ENCODE results near the gene ATP4B.

ATP4B gene

DNA sequence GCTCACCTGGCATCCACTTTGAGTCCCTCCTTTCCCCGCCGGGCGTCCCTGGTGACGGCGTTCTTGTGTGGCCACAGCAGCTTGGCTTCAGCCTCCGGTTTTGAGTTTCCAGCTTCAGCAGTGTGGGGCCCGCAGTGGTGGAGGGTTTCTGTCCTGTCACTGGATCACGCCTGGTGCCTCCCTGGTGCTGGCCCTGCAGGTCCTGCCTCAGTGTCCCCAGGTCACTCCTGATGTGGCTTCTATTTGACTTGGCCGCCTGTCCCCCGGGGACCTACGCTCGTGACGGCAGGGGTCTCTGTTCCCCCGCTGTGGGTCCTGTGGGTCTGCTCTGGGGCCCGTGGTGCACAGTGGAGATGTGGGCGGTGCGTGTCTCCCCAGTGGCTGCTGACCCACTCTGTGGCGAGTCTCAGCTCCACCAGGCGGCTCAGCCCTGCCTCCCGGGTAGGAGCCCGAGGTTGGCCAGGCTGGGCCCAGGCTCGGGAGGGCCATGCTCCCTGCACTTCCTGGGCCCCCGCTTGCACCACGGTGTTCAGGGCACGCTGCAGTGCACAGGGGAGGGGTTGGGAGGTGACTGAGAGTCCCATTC lies 1.9 kb downstream of the ATP4B start:
- no peak for DNase-seq

- no peak for DNase-seq
These were observed 2.5 kb downstream of the ATP4B start for GRCh38 chr13:113655346-113656002.

DNA sequence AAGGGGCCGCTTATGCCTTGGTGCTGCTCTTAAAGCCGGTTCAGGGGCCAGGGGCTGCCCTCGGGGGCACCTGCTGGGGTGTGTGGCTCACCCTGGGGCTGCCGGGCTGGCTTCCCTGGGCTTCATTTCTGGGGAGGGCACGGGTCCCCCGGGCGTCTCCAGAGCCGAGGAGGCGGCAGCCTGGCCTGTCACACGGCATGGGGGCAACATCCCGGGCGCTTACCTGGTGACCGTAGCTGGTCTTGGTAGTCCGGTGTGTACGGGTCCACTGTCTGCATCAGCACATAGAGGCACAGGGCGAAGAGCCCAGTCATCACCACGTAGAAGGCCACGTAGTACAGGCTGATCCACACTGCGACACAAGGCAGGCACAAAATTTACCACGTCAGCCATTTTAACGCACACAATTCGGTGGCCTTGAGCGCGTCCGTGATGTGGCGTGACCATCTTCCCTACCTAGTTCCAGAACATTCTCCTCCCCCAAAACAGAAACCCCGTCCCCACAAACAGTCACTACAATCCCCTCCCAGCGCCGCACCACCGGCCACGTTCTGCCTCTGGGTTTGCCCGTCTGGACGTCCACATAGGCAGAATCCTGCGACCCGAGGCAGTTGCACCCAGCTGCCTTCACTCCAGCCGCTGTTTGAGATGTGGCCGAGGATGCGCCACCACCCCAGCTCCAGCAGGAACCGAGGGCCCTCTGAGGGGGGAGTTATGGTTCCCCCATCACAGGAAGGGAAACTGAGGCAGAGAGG lies 3.2 kb downstream of the ATP4B start:
- DNase-seq, result no peak

- no peak for DNase-seq
These were observed 3.8 kb downstream of the ATP4B start for GRCh38 chr13:113654175-113654560.

DNA sequence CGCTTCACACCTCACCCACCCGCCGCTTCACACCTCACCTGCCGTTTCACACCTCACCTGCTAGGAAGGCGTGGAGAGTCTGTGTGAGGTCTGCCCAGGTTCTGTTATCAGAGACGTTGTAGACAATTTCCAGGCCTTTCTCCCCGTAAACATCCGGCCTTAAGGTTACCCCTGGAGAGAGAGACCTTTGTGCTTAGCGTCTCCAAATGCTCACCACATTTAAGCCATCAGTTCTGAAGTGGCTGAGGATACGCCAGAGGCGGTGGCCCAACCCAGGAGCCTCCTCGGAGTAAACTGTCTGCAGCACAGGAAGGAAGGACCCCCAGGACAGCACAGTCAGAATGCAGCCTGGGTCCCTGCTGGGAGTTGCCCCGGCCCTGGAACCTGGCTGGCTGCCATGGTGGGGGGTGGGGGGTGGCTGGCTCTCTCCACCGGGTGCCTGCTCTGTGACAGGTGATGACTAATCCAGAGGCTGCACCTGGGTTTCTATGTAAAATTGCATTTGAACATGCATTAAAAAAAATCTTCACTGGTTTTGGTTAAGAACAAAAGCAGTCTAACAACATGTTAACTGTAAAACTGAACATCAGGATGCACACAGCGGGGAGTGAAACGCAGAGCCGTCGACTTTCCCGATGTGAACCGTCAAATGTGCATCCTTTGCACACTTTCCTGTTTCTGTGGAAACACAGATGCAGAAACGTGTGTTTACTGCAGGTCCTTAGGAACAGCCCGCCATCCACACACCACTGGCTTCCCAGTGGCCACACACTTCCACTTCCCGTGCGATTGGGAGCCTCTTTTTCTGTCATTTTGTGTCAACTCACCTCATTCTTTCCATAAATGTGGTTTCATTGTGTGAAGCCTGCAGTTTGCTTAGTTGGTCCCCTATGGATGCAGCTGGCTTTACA lies 4.5 kb downstream of the ATP4B start:
- no peak for DNase-seq

DNA sequence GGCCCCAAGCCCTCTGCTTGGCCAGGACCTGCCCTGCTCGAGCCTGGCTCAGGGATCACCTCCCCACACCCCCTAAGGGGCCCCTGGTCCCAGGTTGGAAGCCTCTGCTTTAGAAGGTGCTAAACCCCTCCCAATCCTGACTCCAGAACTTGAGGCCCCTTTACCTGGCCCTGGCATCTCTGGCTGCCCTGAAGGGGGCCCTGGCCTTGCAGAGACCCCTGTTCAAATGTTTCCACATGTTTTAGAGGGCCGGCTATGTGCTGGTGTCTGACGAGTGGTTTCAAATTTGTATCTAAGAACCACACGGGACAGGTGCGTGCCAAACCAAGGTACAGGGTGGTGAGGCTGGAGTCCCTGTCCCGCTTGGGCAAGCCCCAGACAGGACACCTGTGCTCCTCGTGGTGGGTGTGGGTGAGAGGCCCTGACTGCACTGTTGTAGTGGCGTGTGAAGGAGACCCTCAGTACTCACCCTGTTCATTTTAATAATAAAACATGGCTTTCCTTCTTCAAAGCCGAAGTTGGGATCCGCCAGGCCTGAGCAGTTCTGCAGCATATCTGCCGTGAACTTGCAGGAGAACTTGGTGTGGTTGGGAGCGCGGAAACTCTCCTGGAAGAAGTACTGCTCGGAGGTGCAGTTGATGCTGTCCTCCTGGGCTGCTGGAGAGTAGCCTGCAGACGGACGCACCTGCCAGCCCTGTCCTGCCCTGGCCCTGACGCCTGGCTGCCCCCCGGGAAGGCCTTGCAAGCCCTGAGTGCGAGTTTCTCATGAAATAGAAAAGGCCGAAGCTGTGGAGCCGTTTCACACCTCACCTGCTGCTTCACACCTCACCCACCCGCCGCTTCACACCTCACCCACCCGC lies 5.4 kb downstream of the ATP4B start:
- no peak for DNase-seq

DNA sequence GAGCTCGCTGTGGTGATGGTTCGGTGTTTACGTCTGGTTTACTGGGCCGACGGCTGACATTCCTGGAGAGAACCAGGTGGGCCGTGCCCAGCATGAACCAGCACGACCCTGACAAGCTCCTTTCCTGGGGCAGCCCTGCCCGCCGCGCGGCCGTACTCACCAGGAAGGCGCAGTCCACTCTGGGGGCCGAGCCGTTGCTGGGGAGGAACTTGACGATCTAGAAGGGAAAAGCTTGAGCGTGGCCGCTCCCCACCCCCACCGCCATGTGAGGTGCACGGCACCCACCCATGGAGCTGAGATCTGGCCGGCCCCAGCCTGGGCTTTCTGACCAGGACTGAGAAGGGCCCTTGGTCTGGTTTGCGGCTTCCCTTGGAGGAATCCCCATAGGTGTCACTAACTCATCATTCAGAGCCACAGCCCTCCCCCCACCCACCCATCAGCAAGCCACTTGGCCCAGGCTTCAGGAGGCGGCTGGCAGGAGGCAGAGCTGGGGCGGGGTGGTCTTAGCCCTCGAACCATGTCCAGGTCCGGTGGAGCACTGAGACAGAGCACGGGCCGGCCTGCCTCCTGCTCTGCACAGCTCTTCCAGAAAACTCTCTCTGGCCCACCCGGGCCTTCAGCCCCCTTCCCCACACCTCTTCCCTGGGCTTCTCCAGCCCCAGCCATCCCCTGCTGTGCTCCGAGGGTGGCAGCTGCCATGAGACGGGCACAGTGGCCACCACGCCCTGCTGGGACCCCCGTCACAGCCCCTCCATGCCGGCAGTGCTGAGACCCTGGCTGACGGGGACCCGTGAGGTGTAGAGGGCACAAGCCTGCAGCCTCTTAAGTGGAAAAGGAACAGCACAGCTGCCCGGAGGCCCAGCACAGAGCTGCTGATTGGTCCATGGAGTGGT lies 6.2 kb downstream of the ATP4B start:
- DNase-seq, result no peak

DNA sequence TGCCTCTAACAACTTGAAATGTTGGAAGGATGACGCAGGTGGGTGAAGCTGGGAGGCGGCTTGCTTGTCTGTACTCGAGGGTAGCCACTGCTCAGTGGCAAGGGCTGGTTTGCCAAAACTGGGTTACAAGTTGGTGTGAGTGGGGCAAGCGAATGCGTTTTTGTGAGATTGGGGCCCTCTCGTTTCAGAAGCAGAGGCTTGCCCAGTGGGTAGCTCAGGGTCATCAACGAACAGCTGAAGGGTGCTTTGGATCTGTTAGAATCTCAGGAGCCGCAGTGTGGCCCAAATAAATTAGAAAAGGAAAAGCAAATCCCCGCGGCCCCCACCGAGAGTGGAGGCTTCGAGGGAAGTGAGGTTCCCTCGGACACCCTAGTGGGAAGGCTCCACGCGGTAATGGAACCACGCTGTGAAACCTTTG lies 7.3 kb downstream of the ATP4B start:
- no peak for DNase-seq

GRCh38 chr13:113650275-113650674 lies 7.7 kb downstream of the ATP4B start:
- DNase-seq, result no peak

GRCh38 chr13:113649212-113649611 lies 8.8 kb downstream of the ATP4B start:
- no peak for DNase-seq

- no peak for DNase-seq
These were observed 9.8 kb downstream of the ATP4B start for GRCh38 chr13:113648216-113648610.

DNA sequence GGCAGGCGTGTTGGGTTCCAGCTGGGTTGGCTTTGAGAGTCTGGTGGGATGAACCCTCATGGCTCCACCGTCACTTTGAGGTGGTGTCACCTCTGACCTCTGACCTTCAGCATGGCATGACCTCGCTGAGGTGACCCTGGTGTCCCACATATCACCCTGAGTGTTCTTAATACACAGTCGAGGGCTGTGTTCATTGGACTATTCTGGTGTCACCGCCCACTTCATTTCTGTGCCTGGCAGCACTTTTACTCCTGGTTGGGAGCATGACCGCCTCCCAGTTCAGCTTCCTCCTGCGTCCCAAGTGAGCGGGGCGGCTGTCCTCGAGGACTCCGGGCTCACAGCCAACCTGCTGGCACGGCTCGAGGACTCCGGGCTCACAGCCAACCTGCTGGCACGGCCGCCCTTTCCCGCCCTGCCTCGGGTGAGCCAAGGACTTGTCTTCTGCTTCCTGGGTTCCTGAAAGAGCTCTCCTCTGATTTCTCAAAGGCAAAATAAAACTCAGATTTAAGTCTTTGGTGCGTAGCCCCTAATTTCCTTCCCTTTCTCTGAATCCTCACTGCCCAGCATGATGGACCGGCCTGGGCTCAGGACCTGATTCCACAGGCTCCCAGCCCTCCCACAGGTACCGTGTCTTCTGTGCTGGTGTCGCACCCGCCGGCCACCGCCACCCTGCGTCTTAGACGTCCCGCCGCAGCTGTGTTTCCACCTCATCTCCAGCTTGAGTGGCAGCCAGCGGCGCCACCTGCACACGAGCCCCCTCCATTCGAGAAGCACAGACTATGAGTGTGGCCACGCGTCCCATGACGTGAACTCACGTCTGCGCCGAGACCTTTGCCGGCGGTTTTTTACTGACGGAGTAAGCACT lies 10.4 kb downstream of the ATP4B start:
- DNase-seq, result no peak

DNA sequence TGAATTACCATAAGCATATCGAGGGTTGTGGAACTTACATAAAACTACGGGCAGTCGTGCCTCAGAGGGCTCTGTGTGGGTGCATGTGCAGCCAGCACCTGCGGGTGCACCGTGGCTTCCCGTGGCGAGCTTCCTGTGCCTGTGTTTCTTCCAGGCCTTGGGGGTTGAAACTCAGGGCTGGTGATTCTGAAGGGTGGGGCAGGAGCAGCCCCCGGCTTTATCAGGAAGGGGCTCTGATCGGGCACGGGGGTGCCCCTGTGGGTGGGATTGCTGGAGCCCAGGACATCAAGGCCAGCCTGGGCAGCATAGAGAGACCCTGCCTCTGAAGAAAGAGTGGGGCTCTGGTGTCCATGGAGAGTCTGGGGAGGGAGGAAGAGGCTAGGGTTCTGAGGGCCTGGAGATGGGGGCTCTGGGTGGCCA lies 11.1 kb downstream of the ATP4B start:
- no peak for DNase-seq

GRCh38 chr13:113646376-113646775 lies 11.6 kb downstream of the ATP4B start:
- no peak for DNase-seq

DNA sequence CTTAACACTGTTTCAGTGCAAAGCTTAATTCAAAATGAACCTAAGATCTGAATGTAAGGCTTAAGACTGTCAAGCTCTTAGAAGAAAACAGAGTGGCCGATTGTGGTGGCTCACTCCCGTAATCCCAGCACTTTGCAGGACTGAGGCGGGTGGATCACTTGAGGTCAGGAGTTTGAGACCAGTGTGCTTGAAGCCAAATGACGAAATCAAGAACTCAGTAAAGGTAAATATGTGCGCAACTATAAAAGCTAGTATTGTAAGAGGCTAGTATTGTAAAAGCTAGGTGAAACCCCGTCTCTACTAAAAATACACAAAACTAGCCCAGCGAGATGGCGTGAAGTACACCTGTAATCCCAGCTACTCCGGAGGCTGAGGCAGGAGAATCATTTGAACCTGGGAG lies 12.7 kb downstream of the ATP4B start:
- DNase-seq, result no peak

- DNase-seq, result no peak
These were observed 13.2 kb downstream of the ATP4B start for GRCh38 chr13:113644800-113645199.

DNA sequence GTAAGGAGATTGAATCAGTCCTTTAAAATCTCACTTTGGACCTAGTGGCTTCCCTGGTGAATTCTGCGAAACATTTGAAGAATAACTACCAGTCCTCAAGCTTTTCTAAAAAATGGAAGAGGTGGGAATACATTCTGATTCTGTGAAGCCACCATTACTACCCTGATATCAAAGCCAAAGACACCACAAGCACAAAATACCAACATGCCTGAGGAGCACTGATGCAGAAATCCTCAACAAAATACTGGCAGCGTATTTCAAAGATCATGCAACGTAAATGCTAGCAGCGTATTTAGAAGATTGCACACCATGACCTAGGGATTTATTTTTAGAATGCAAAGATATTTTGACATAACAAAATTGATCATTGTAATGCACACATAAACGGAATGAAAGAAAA lies 14.4 kb downstream of the ATP4B start:
- DNase-seq, result no peak

DNA sequence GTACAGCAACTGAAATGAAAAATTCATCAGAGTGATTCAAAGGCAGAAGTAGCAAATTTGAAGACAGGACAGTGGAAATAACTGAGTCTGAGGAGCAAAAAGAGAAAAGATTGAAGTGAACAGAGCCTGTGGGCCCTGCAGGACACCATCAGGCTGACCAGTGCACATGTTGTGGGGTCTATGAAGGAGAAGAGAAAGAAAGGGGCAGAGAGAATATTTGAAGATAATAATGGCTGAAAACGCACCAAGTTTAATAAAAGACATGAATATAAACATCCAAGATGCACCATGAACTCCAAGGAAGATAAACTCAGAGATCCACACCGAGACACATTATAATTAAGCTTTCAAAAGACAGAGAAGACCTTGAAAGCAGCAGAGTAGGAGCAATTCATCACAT lies 15.4 kb downstream of the ATP4B start:
- no peak for DNase-seq

GRCh38 chr13:113641426-113641825 lies 16.6 kb downstream of the ATP4B start:
- DNase-seq, result no peak

DNA sequence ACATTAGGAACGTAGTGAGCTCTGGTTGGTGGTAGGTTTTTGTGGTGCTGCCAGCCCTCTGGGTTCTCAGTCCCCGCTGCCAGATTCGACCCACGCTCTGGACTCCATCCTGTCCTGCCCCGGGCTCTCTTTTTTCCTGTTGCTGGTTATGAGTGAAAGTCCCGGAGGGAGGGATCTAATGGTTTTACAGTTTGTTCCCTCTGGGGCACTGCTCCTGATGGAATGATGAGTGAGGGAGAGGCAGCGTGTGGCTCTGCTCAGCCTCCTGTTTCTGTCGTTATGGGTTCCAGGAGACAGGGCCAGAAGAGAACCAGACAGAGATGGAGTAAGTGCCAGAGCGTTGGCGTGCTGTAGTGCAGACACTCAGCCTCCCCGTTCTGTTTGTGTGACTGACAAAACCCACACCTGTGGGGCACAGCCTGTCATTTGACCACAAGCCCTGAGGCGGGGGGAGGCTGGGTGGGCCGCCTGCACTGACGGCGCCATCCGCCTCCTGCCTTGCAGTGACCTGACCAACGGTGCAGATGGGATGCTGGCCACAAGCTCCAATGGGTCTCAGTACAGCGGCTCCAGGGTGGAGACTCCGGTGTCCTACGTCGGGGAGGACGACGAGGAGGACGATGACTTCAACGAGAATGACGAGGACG lies 18.3 kb downstream of the ATP4B start:
- DNase-seq, result no peak
